Lung (tissue), 12 donors: ENCODE measurements around the gene PDX1. TPM values are rescaled to one million over a fixed set of nuclear protein-coding genes. Genes with fewer than 3 reads are reported as not detected.

Experiments
- ATAC-seq: fragments of 200-7000 bp; cut with Tn5 transposase; one replicate; pipeline ENCODE4 v1.9.1; 2020; ENCODE audit warnings: moderate number of reproducible peaks; ENCODE audit not compliant: insufficient read depth, low FRiP score
- DNase-seq, 3 donors: peaks; one replicate each; pipeline ENCODE4 v3.0.0-alpha.2; 2013 to 2017
- H3K27ac ChIP-seq, 2 donors: one replicate each; pipeline ENCODE4 v1.5.1; 2013; ENCODE audit warnings: mild to moderate bottlenecking in 2 of 2, moderate library complexity in 2 of 2, control low read depth in 1 of 2, inconsistent platforms in 1 of 2, low read depth in 1 of 2, low read length in 1 of 2
- H3K27me3 ChIP-seq, 3 donors: one replicate each; pipeline ENCODE4 v1.5.1; 2013; ENCODE audit warnings: low read length in 2 of 3; ENCODE audit not compliant: control insufficient read depth in 3 of 3, insufficient read depth in 3 of 3
- H3K36me3 ChIP-seq, 4 donors: one replicate each; pipeline ENCODE4 v1.5.1; 2013; ENCODE audit warnings: low read length in 4 of 4, mild to moderate bottlenecking in 1 of 4, moderate library complexity in 1 of 4; ENCODE audit not compliant: control insufficient read depth in 4 of 4, insufficient read depth in 4 of 4
- H3K4me1 ChIP-seq, 5 donors: one replicate each; pipeline ENCODE4 v1.5.1; 2013; ENCODE audit warnings: low read length in 5 of 5, mild to moderate bottlenecking in 2 of 5, moderate library complexity in 1 of 5; ENCODE audit not compliant: control insufficient read depth in 5 of 5, insufficient read depth in 5 of 5
- H3K4me3 ChIP-seq: one replicate; pipeline ENCODE4 v1.5.1; 2013; ENCODE audit warnings: mild to moderate bottlenecking, control low read depth, moderate library complexity
- H3K9ac ChIP-seq, 2 donors: one replicate each; pipeline ENCODE4 v1.5.1; 2013; ENCODE audit warnings: low read length in 2 of 2, control low read depth in 1 of 2; ENCODE audit not compliant: insufficient read depth in 1 of 2
- H3K9me3 ChIP-seq, 4 donors: one replicate each; pipeline ENCODE4 v1.5.1; 2013; ENCODE audit warnings: low read length in 3 of 4, mild to moderate bottlenecking in 1 of 4, moderate library complexity in 1 of 4; ENCODE audit not compliant: control insufficient read depth in 4 of 4, insufficient read depth in 3 of 4
- WGBS, 2 donors: extraction: QIAGEN DNeasy Blood & Tissue Kit; methylation state at CpG; one replicate each; pipeline ENCODE4 v1.1.7; 2013; 5-methylcytosine and 5-hydroxymethylcytosine counted together
- polyA plus RNA-seq, 2 donors: library from polyadenylated mRNA; stranded (reverse); fragments of 200-250 nt; gene quantifications; one replicate each; pipeline ENCODE4 v1.2.1, GENCODE V29; 2013
- total RNA-seq, 2 donors: library from RNA; depleted of rRNA in 1 of 2; stranded (reverse); fragments of >200 nt in 1 of 2; gene quantifications; one replicate each; pipeline ENCODE4 v1.2.1, GENCODE V29; 2014 to 2021
- TF ChIP-seq, protein P1 (sequence below): IDR thresholded peaks from 2 replicates; pipeline ENCODE4 v1.5.1; 2012; ENCODE audit warnings: mild to moderate bottlenecking; ENCODE audit errors: control extremely low read depth, extremely low read depth
- donor health status: control.
- donor health status: control.
- donor health status: Bipolar disorder and iron deficiency.
- donor health status: healthy.
- donor health status: DM: yes; HTN: yes; CAD: no.

PDX1 gene
- total and polyA plus RNA-seq, 4 donors = not detected

- ATAC-seq (no peak), DNase-seq (no peak)
- peaks cover 0 to 4% (median 0%) of the 10 kb centered on the region in 4 donors for H3K9me3 ChIP-seq
- H3K4me3 ChIP-seq = no peak overlapping the region
- no peak overlapping the region for H3K27ac ChIP-seq
- 23 to 29% methylated on average over 5 of the region's 5 CpGs for WGBS, 2 donors
- TF ChIP-seq, protein P1, sequence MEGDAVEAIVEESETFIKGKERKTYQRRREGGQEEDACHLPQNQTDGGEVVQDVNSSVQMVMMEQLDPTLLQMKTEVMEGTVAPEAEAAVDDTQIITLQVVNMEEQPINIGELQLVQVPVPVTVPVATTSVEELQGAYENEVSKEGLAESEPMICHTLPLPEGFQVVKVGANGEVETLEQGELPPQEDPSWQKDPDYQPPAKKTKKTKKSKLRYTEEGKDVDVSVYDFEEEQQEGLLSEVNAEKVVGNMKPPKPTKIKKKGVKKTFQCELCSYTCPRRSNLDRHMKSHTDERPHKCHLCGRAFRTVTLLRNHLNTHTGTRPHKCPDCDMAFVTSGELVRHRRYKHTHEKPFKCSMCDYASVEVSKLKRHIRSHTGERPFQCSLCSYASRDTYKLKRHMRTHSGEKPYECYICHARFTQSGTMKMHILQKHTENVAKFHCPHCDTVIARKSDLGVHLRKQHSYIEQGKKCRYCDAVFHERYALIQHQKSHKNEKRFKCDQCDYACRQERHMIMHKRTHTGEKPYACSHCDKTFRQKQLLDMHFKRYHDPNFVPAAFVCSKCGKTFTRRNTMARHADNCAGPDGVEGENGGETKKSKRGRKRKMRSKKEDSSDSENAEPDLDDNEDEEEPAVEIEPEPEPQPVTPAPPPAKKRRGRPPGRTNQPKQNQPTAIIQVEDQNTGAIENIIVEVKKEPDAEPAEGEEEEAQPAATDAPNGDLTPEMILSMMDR = no peak
- peaks cover 0 to 21% (median 7%) of the 10 kb centered on the region in 5 donors for H3K4me1 ChIP-seq
- no peak overlapping the region for H3K9ac ChIP-seq
- no peaks in the 10 kb centered on the region for H3K36me3 ChIP-seq
- peaks cover 18 to 86% (median 82%) of the 10 kb centered on the region in 3 donors for H3K27me3 ChIP-seq
Observed at GRCh38 chr13:27956576-27957300, 36.9 kb downstream of the PDX1 start.

DNA sequence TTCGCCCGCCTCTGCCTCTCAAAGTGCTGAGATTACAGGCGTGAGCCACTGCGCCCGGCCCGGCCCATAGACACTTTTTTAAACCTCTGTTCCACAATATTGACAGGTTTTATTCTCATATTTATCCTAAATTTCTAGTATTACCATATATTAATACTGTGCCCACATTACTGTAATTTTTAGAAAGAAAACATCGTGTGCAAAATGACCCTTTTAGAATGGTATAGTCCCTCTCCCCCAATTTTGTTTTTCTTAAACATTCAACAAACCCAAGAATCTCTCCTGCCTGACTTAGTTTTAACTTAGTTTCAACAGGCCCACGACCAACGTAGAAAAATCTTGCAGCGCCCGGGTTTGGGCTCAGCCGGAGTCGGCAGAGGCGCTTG is 40.2 kb downstream of the PDX1 start:
- H3K27me3 ChIP-seq = peaks cover 18 to 92% (median 87%) of the 10 kb centered on the region in 3 donors
- peaks cover 0 to 11% (median 2%) of the 10 kb centered on the region in 5 donors for H3K4me1 ChIP-seq
- H3K27ac ChIP-seq = no peak overlapping the region
- ATAC-seq = no peak
- TF ChIP-seq, protein P1 = no peak
- H3K36me3 ChIP-seq = no peaks in the 10 kb centered on the region
- DNase-seq = no peak
- no peak overlapping the region for H3K4me3 ChIP-seq
- 10 to 14% methylated on average over 14 of the region's 14 CpGs for WGBS, 2 donors
- peaks cover 0 to 5% (median 0%) of the 10 kb centered on the region in 4 donors for H3K9me3 ChIP-seq
- no peak overlapping the region for H3K9ac ChIP-seq

DNA sequence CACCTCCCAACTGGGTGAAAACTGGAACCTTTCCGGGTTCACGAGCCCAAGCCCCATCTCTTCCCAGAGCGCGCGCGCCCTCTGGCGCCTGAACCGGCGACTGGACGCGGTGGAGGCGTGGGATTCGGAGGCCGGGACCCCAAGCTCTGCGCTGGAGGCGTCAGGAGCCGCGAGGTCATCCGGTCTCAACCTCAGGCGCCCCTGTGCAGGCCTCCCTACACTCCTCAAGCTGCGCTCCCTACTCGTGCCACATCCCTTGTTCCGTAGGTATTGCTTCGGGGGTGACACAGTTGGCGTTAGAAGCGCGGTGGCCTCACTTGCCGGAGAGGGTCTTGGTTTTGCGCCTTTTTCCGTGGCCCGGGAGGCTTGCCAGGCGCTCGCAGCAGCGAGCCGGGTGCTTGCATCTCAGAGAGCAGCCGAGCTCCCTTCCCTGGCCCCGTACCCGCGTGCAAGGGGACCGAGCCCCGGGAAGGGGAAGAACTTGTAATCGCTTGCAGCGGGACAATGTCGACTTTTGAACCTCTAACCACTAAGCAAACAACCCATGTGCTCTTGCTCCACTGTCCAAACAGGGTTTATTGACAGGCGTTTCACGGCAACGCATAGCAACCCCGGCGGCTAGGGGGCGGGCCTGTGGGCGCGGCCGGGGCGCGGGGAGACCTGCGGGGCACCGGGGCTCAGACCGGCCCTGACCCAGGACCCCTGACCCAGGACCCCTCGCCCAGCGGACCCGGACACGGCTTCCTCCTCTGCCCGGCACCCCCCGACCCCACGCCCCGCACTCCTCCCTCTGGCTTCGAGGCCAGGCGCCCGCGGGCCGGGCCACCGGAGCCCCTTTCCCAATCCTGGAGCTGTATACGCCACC is 40.8 kb downstream of the PDX1 start:
- Histone ChIP-seq H3K9ac (no peak overlapping the region), H3K4me1 (peaks cover 0 to 11% (median 2%) of the 10 kb centered on the region in 5 donors), H3K36me3 (no peaks in the 10 kb centered on the region), H3K9me3 (peaks cover 0 to 5% (median 0%) of the 10 kb centered on the region in 4 donors), H3K27ac (no peak overlapping the region), H3K27me3 (peaks cover 18 to 92% (median 87%) of the 10 kb centered on the region in 3 donors), H3K4me3 (no peak overlapping the region)
- WGBS, 2 donors = 1 to 2% methylated on average over 68 to 73 of the region's 73 CpGs
- TF ChIP-seq, protein P1 = no peak
- DNase-seq (peak; percentile 66 to 70 (median 69)), ATAC-seq (peak; percentile 69)
